OCI-LY3 (cell line): ENCODE data around the gene ATG7.

Experiments
- CTCF ChIP-seq: fragments of 200-600, 300-600 bp; sonication (generic); IDR thresholded peaks from 2 replicates; pipeline ENCODE4 v1.5.1; 2014; ENCODE audit warnings: antibody characterized with exemption, low read length, low read depth
- EZH2phosphoT487 ChIP-seq: fragments of 200-600 bp; shearing (Covaris generic); IDR thresholded peaks from 2 replicates; pipeline ENCODE4 v1.6.1; 2018; ENCODE audit warnings: antibody characterized with exemption, mixed run types, low read depth

GRCh38 chr3:11381141-11381540 is 108.9 kb downstream of the ATG7 start:
- TF ChIP-seq CTCF (no peak), EZH2phosphoT487 (no peak)
